HG02885 (cell line): ENCODE measurements around the gene STARD3.
"Not testable (repeated sequence)": the region's sequence is repeated elsewhere in the genome, so short reads cannot be mapped to it uniquely, and the experiment has no call there.

ENCODE experiments used
- ATAC-seq: cut with Tn5 transposase; IDR thresholded peaks from one replicate; pipeline ENCODE4 v1.9.1; 2021; ENCODE audit warnings: mild to moderate bottlenecking; ENCODE audit not compliant: unreplicated experiment, poor library complexity

STARD3 gene

DNA sequence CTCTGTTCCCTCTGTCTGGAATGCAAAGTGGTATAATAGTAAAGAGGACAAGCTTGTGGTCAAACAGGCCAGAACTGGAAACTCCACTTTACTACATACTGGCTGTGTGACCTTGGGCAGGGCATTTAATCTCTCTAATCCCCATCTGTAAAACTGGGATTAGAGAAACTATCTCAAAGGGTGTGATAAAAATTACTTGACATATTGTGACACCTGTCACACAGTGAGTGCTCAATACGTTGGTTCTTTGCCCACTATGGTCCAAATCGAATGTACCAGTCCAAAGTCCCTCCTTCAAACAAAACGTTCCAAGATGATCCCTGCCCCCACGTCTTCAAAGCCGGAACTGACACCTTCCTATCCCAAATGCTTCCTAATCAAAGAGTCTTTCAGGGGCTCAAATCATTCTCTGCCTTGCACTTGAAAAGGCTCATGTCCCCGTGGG is 50.2 kb downstream of the STARD3 start:
- no peak for ATAC-seq

- peak; percentile 91 for ATAC-seq
These were observed 50.9 kb downstream of the STARD3 start, which contains the start of gene PGAP3 for GRCh38 chr17:39687546-39688474. PGAP3 (minus strand) TSS chr17:39688057; CDS start chr17:39688014, 43 bp downstream.

GRCh38 chr17:39688475-39688835 is 51.5 kb downstream of the STARD3 start:
- no peak for ATAC-seq

DNA sequence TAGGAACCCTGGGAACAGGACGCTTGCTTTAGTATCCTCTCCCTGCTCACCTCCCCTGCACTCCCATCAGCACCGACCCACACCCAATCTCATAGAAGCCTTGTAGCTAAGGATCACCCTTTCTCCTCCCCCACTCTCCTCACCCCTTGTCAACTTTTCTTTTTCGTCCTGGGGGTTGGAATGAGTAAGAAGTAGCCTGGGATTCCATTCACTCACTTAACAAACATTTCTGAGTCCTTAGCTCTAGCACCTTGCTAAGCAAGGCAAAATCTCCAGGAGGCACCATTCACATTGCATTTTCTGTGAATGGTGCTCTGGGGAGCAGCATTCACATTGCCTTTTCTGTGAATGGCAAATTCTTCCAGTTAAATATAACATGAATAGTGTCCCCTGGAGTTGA is 52.0 kb downstream of the STARD3 start:
- ATAC-seq: no peak

GRCh38 chr17:39694593-39694992 is 57.6 kb downstream of the STARD3 start:
- ATAC-seq: no peak

DNA sequence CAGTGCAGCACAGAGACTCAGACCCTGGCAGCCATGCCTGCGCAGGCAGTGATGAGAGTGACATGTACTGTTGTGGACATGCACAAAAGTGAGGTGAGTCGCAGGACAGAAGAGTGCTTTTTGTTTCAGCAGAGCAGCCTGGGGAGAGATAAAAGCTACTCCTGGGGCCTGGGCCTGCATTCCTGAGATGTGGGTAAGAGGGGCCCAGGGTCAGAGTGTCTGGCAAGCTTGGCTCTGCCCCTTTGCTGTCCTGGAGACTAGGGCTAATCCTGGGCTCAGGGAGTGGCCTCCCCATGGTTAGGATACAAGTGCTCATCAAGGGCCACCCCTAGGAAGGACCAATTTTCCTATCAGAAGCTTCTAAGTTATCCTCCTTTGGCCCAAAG is 58.1 kb downstream of the STARD3 start:
- ATAC-seq: no peak

- no peak for ATAC-seq
These were observed 59.8 kb downstream of the STARD3 start for GRCh38 chr17:39696731-39697130.

GRCh38 chr17:39697961-39698360 is 61.0 kb downstream of the STARD3 start:
- no peak for ATAC-seq

- ATAC-seq: not testable (repeated sequence)
These were observed 62.3 kb downstream of the STARD3 start for GRCh38 chr17:39699157-39699817.

DNA sequence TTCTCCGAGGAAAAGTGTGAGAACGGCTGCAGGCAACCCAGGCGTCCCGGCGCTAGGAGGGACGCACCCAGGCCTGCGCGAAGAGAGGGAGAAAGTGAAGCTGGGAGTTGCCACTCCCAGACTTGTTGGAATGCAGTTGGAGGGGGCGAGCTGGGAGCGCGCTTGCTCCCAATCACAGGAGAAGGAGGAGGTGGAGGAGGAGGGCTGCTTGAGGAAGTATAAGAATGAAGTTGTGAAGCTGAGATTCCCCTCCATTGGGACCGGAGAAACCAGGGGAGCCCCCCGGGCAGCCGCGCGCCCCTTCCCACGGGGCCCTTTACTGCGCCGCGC is 62.8 kb downstream of the STARD3 start, which contains the start of gene ERBB2:
TSS of gene ERBB2 (plus strand) at position 247 of the 330 bp plus-strand sequence. CDS start 175 bp downstream, outside the sequence.
- ATAC-seq: no peak

DNA sequence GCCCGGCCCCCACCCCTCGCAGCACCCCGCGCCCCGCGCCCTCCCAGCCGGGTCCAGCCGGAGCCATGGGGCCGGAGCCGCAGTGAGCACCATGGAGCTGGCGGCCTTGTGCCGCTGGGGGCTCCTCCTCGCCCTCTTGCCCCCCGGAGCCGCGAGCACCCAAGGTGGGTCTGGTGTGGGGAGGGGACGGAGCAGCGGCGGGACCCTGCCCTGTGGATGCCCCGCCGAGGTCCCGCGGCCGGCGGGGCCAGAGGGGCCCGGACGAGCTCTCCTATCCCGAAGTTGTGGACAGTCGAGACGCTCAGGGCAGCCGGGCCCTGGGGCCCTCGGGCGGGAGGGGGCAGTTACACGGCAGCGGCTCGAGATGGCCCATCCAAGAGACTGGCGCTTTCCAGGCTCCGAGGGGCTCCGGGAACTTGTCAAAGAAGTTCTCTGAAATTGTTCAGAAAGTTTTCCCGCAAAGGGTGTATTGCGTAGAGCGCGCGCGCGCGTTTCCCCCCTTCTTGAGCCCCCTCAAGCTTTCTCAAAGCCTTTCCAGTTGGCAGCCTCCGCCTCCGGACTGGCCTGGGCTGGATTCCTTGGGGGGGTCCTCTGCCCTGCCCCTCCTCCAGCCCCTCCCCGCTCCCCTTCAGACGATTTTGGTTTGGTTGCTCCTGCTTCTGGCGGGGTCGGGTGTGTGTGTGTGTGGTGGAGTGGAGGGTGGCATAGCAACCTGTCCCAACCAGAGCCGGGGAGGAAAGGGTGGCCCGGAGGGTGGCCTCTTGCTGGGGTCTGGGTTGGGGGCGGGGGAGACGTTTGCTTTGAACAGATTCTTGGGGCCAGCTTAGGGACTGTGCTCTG is 63.4 kb downstream of the STARD3 start:
- ATAC-seq: no peak

- no peak for ATAC-seq
These were observed 64.3 kb downstream of the STARD3 start for GRCh38 chr17:39701012-39701783.

- no peak for ATAC-seq
These were observed 65.0 kb downstream of the STARD3 start for GRCh38 chr17:39701784-39702422.

DNA sequence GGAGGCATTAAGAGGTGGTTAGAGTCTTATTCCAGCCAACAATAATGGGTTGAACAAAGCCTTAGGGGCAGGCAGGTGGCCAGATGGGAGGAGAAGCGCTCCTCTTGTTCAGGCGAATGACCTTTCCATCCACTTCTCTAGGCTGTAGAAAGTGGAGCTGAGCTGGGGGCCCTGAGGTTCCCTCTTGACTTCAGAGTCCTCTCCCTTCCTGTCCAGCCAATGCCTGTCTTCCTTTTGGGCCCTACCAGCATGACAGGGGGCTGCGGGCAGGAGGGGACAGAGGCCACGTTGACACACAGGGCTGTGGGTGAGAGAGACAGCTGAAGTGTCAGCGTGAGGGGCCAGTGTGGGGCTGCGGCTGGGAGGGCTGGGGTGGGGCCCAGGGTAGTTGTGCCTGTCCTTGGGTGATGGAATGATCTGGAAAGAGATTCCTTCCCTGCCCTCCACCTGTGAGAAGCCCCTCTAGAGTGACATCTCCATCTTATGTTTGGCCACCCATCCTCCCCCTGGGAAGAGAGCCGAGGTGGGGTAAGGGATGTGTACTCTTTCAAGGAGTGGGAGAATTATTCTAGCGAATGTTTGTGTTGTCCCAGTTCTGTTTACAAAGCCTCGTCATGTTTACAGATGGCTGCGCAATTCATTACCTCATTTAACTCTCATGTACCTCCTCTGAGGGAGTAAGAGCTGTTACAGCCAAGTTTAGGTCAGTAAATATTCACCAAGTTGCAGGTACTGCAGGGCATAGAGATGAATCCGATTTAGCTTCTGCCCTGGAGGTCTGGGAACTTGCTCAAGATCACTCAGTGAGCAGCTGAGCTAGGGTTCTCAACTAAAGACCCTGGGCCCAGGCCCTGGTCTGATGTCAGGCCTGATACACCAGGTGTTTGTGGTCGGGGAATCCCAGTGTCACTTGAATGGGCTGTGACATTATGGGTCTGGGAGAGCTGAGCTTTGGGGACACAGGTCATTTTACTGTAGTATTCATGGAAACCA is 66.3 kb downstream of the STARD3 start:
- ATAC-seq: no peak

- no peak for ATAC-seq
These were observed 67.0 kb downstream of the STARD3 start for GRCh38 chr17:39703913-39704312.

DNA sequence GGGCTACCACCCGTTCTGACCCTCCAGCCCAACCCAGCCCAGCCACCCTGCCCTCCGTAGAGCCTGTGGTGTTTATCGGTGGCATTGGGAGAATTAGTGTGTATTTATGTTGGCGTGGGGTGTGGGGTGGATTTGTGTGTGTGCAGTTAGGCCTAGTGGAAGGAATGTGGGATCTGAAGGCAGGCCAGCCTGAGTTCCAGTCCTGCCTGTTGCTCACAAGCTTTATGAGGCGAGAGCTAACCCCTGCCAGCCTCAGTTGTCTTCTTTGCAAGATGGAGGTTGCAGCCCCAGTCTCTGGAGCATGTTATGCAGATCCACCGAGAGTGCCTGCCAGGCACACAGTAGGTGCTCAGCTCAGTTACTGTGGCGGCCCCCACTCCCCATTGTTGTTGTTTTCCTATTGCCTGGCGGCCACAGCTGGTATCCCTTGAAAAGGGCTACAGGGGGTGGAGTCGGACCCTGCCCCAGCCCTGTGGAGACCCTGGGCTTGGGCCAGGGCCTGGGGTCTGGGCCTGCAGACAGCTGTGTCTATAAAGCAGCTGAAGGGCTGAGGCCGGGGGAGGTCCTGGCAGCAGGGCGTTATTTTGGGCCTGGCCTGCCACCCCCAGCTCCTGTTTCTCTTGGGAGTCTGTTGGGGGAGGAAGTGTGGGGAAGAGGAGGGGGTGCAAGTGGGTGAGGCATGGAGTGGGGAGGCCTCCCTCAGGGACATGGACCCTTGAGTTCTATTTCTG is 68.0 kb downstream of the STARD3 start:
- no peak for ATAC-seq

DNA sequence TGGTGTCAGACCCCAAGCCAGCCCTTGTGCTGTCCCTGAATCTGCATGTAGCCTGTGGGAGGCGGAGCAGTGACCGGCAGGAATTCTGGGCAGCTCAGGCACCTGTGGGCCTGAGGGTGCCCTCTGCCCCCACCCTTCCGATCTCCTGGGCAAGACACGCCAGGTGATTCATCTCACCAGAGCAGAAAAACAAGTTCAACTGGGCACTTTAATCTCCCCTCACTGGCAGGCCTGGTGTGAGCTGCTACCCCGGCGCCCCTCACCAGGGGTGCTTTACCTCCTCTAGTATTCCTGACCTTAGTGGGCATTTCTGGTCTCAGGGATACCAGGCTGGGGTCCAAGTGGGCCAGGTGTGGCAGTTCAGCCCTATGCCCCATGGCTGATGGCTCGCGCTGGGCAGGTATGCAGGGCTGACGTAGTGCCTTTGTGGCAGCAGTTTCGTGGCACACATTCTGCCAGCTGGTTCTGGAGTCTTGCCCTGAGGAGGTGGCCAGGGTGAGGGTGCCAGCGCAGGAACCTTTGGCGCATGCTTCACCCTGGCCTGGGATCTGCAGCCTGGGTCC is 68.9 kb downstream of the STARD3 start:
- ATAC-seq: no peak
